BJ (cell line): ENCODE measurements around the gene RAB6A. TPM values are rescaled to one million over a fixed set of nuclear protein-coding genes. Genes with fewer than 3 reads are reported as not detected.

Source experiments
- CTCF ChIA-PET: fragments of 350-600 bp; formaldehyde crosslinking; extraction: SDS; loops from one replicate; lab custom pipeline; 2021; ENCODE audit warnings: antibody characterized with exemption, inconsistent platforms; lab: Yijun Ruan, JAX
- POLR2A ChIA-PET: fragments of 300-600 bp; sonication (Branson Sonifier 250); formaldehyde crosslinking; extraction: SDS; loops from one replicate; lab custom pipeline; 2021; ENCODE audit warnings: antibody characterized with exemption; lab: Charles Lee
- DNase-seq: peaks from one replicate; pipeline ENCODE4 v3.0.0-alpha.2; 2011; ENCODE audit warnings: low read depth
- H3K27me3 ChIP-seq: 2 replicates; pipeline ENCODE4 v1.6.0; 2011; ENCODE audit warnings: low read length; ENCODE audit not compliant: control insufficient read depth, insufficient read depth
- H3K36me3 ChIP-seq: 2 replicates; pipeline ENCODE4 v1.5.1; 2011; ENCODE audit warnings: low read length; ENCODE audit not compliant: control insufficient read depth, insufficient read depth
- H3K4me3 ChIP-seq: 2 replicates; pipeline ENCODE4 v1.5.1; 2011; ENCODE audit warnings: low read depth, mild to moderate bottlenecking, control low read depth, low read length
- CTCF ChIP-seq: IDR thresholded peaks from 2 replicates; pipeline ENCODE4 v1.5.1; 2011; ENCODE audit warnings: low read depth, mild to moderate bottlenecking, control low read depth, inconsistent platforms, low read length, moderate library complexity; ENCODE audit not compliant: insufficient read depth
- polyA plus RNA-seq: library from polyadenylated mRNA; depleted of rRNA; stranded (reverse); fragments of >200 nt; gene quantifications from 2 replicates; pipeline ENCODE4 v1.2.3, GENCODE V29; 2011; rRNA removed

Gene RAB6A
- polyA plus RNA-seq, 1 experiment: 73.5 TPM

DNA sequence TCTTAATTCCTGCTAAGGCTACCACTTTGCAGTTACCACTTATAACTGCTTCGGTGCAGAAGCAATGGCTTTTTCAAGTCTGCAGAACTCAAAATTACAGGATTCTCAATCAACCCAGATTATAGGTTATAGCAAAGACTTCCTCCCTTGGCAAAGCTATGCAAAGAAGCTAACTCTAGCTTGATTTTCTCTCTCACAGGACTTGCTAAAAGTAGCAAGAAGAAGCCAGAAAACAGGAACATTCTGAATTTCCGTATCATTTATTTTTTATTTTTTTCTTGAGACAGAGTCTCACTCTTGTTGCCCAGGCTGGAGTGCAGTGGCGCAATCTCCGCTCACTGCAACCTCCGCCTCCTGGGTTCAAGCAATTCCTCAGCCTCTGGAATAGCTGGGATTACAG lies 125.2 kb downstream of the RAB6A start:
- H3K27me3 ChIP-seq: no peaks in the 10 kb centered on the region; the same call in 1 of the 2 replicates
- no peak for DNase-seq
- ChIA-PET POLR2A (no interaction called here), CTCF (interaction anchor here (0.7 to 1.2 kb wide), 3 partner anchors 12 to 812 kb away, joined by 3 to 4 read pairs (median 3); no protein-coding TSS in a partner anchor)
- H3K36me3 ChIP-seq: no peaks in the 10 kb centered on the region
- H3K4me3 ChIP-seq: no peak overlapping the region
- TF ChIP-seq CTCF: no peak

DNA sequence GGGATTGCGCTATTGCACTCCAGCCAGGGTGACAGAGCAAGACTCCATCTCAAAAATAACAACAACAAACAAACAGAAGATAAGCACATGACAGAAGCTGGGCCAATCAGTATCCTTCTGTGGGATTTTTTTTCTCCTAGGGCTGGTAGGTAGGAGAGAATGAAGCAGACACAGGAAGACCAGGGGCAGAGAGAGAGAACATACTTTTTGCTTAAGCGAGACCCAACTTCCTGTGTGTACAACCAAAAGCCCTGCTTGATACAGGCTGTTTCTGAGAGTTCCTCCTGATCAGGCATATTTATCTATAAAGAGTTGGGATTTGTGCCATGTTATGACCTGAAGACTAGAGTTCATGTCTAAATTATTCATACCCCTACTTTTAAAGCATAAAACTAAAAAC lies 126.9 kb downstream of the RAB6A start:
- Histone ChIP-seq H3K4me3 (no peak overlapping the region), H3K36me3 (no peaks in the 10 kb centered on the region), H3K27me3 (peaks cover 1% of the 10 kb centered on the region; the same call in 1 of the 2 replicates)
- TF ChIP-seq CTCF: no peak
- no peak for DNase-seq
- CTCF ChIA-PET: no interaction called here
- POLR2A ChIA-PET: no interaction called here

- DNase-seq: no peak
- Histone ChIP-seq H3K36me3 (no peaks in the 10 kb centered on the region), H3K27me3 (peaks cover 5% of the 10 kb centered on the region), H3K4me3 (no peak overlapping the region)
- POLR2A ChIA-PET: no interaction called here
- CTCF ChIA-PET: no interaction called here
- no peak for TF ChIP-seq CTCF
Measured at GRCh38 chr11:73632996-73633395, 127.9 kb downstream of the RAB6A start.

DNA sequence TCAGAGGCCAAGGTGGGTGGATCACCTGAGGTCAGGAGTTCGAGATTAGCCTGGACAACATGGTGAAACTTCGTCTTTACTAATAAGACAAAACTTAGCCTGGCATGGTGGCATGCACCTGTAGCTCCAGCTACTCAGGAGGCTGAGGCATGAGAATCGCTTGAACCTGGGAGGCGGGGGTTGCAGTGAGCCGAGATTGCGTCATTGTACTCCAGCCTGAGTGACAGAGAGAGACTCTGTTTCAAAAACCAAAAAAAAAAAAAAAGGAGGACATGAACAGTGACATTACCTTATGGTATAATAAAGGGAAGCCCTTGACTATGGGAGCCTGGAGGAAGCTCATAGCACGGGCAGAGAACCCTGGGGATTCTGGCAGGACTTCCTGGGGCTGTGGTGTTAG lies 131.0 kb downstream of the RAB6A start:
- Histone ChIP-seq H3K4me3 (no peak overlapping the region), H3K36me3 (no peaks in the 10 kb centered on the region), H3K27me3 (peaks cover 5% of the 10 kb centered on the region)
- CTCF ChIA-PET: interaction anchor here (1.2 to 1.7 kb wide), 2 partner anchors 31 to 241 kb away, joined by 3 to 12 read pairs; no protein-coding TSS in a partner anchor
- no peak for TF ChIP-seq CTCF
- POLR2A ChIA-PET: no interaction called here
- DNase-seq: no peak

DNA sequence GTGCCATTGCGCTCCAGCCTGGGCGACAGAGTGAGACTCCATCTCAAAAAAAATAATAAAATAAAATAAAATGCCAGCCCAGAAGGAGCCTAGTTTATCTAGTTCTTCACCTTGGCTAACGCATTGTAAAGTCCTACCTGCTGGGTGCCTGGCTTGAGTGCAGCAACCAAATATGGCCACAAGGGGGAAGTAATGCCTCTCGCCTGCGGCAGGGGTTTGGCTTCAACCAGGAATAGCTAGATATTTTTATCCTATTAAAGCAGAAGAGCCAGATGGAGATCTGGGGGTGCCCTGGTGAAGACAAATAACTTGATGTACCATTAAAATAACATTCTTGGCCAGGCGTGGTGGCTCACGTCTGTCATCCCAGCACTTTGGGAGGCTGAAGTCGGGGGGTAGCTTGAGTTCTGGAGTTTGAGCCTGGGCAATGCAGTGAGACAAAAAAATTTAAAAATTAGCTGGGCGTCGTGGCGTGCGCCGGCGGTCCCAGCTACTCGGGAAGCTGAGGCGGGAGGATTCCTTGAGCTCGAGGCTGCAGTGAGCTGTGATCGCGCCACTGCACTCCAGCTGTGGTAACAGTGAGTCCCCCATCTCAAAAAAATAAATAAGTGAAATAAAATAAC lies 135.1 kb downstream of the RAB6A start:
- DNase-seq: peak; percentile 16
- Histone ChIP-seq H3K36me3 (no peaks in the 10 kb centered on the region), H3K27me3 (peaks cover 9% of the 10 kb centered on the region), H3K4me3 (0 out of 2 replicates have a peak overlapping the region, but pooled peaks have one; percentile 11)
- peak; percentile 92 for TF ChIP-seq CTCF
- ChIA-PET POLR2A (no interaction called here), CTCF (interaction anchor here (0.6 to 3.5 kb wide), 38 partner anchors 9 to 328 kb away, joined by 3 to 77 read pairs (median 4); partner anchors contain the start of genes FAM168A and PLEKHB1)

Other genes starting within 250 kb of the RAB6A start
- gene FAM168A, start 163.0 kb downstream of the RAB6A start, polyA plus RNA-seq: 18.0 and 19.1 TPM in 2 replicates
- gene PLEKHB1, start 114.5 kb downstream of the RAB6A start, polyA plus RNA-seq: 0.29 and 0.40 TPM in 2 replicates
- 52.3 and 61.1 TPM in 2 replicates for gene MRPL48, start 26.8 kb upstream of the RAB6A start, polyA plus RNA-seq
- gene COA4, start 115.8 kb upstream of the RAB6A start, polyA plus RNA-seq: 61.6 and 62.5 TPM in 2 replicates
- 12.2 and 14.7 TPM in 2 replicates for gene PAAF1, start 115.9 kb upstream of the RAB6A start, polyA plus RNA-seq
- gene DNAJB13, start 190.0 kb upstream of the RAB6A start, polyA plus RNA-seq: 0.40 and 0.47 TPM in 2 replicates
- 15.7 and 26.6 TPM in 2 replicates for gene UCP2, start 221.8 kb upstream of the RAB6A start, polyA plus RNA-seq
- 0.54 and 0.77 TPM in 2 replicates for gene UCP3, start 248.0 kb upstream of the RAB6A start, polyA plus RNA-seq